ENCODE results near the gene GTPBP2.

DNA sequence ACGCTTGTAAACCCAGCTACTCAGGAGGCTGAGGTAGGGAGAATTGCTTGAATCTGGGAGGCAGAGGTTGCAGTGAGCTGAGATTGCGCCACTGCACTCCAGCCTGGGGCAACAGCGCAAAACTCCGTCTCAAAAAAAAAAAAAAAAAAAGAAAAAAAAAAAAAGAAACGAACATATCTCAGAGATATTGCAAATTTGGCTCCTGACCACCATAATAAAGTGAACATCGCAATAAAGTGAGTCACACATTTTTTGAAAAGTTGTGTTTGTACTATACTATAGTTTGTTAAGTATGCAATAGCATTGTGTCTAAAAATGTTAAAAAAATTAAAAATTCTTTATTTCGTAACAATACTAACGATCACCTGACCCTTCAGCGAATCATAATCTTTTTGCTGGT, 29.1 kb upstream of the GTPBP2 start:
- TF ChIP-seq, protein P1, sequence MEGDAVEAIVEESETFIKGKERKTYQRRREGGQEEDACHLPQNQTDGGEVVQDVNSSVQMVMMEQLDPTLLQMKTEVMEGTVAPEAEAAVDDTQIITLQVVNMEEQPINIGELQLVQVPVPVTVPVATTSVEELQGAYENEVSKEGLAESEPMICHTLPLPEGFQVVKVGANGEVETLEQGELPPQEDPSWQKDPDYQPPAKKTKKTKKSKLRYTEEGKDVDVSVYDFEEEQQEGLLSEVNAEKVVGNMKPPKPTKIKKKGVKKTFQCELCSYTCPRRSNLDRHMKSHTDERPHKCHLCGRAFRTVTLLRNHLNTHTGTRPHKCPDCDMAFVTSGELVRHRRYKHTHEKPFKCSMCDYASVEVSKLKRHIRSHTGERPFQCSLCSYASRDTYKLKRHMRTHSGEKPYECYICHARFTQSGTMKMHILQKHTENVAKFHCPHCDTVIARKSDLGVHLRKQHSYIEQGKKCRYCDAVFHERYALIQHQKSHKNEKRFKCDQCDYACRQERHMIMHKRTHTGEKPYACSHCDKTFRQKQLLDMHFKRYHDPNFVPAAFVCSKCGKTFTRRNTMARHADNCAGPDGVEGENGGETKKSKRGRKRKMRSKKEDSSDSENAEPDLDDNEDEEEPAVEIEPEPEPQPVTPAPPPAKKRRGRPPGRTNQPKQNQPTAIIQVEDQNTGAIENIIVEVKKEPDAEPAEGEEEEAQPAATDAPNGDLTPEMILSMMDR (IDR thresholded peaks at IDR 0.05; ENCODE audit: low read length) = no peak
- TF ChIP-seq EZH2 (optimal IDR thresholded peaks at IDR 0.05; ENCODE audit: low read depth, low read length) (no peak), EZH2phosphoT487 (IDR thresholded peaks at IDR 0.05; ENCODE audit: low read length) (no peak)
